GM23338 (cell line): ENCODE results near the gene KCNH6. TPM values are rescaled to one million over a fixed set of nuclear protein-coding genes. Genes with fewer than 3 reads are reported as not detected.

Experiments used
- ATAC-seq: fragments of 200-7000 bp; cut with Tn5 transposase; 3 replicates; pipeline ENCODE4 v1.9.1; 2020
- DNase-seq: peaks from one replicate; pipeline ENCODE4 v3.0.0-alpha.2; 2015; ENCODE audit warnings: low spot score
- H2AFZ ChIP-seq: fragments of 200-600 bp; sonication (generic); 2 replicates; pipeline ENCODE4 v1.8.0; 2016; ENCODE audit warnings: antibody characterized with exemption, mild to moderate bottlenecking, moderate library complexity
- H3F3A ChIP-seq: fragments of 200-600 bp; sonication (generic); replicated peaks from 2 replicates; pipeline ENCODE4 v1.8.0; 2017; ENCODE audit warnings: antibody characterized with exemption, mixed run types, low read depth
- H3K27ac ChIP-seq: fragments of 200-600 bp; sonication (generic); 2 replicates; pipeline ENCODE4 v1.6.1; 2016; ENCODE audit warnings: low read depth
- H3K27me3 ChIP-seq: fragments of 200-600 bp; sonication (generic); 2 replicates; pipeline ENCODE4 v1.8.0; 2016; ENCODE audit warnings: mild to moderate bottlenecking, mixed run types, moderate library complexity; ENCODE audit not compliant: insufficient read depth
- H3K36me3 ChIP-seq: fragments of 200-600 bp; sonication (generic); 2 replicates; pipeline ENCODE4 v1.8.0; 2016; ENCODE audit warnings: mild to moderate bottlenecking; ENCODE audit not compliant: insufficient read depth
- H3K4me1 ChIP-seq: fragments of 200-600 bp; sonication (generic); 2 replicates; pipeline ENCODE4 v1.8.0; 2016; ENCODE audit warnings: mild to moderate bottlenecking, moderate library complexity; ENCODE audit not compliant: insufficient read depth
- H3K4me2 ChIP-seq: fragments of 200-600 bp; sonication (generic); 2 replicates; pipeline ENCODE4 v1.7.1; 2017; ENCODE audit warnings: mixed run types
- H3K4me3 ChIP-seq: fragments of 200-600 bp; sonication (generic); 2 replicates; pipeline ENCODE4 v1.6.1; 2016; ENCODE audit warnings: mixed run types
- H3K79me2 ChIP-seq: fragments of 200-600 bp; sonication (generic); replicated peaks from 2 replicates; pipeline ENCODE4 v1.8.0; 2017; ENCODE audit warnings: mild to moderate bottlenecking; ENCODE audit not compliant: insufficient read depth
- H3K9me2 ChIP-seq: fragments of 200-600 bp; sonication (generic); 2 replicates; pipeline ENCODE4 v1.8.0; 2017; ENCODE audit not compliant: insufficient read depth
- H4K20me1 ChIP-seq: fragments of 200-600 bp; sonication (generic); replicated peaks from 2 replicates; pipeline ENCODE4 v1.8.0; 2017; ENCODE audit warnings: mild to moderate bottlenecking; ENCODE audit not compliant: insufficient read depth
- H3K27ac Mint-ChIP-seq: 2 replicates; pipeline ENCODE4 v1.8.0; 2020; ENCODE audit warnings: inconsistent platforms, mild to moderate bottlenecking, moderate library complexity, mixed read lengths
- H3K27me3 Mint-ChIP-seq: 3 replicates; pipeline ENCODE4 v1.8.0; 2022; ENCODE audit warnings: low read depth, mild to moderate bottlenecking, moderate library complexity, mixed read lengths, inconsistent platforms; ENCODE audit not compliant: insufficient read depth, poor library complexity
- H3K36me3 Mint-ChIP-seq: 3 replicates; pipeline ENCODE4 v1.8.0; 2021; ENCODE audit warnings: low read depth, mild to moderate bottlenecking, inconsistent platforms, moderate library complexity, mixed read lengths
- H3K4me1 Mint-ChIP-seq: 3 replicates; pipeline ENCODE4 v1.8.0; 2020; ENCODE audit warnings: mild to moderate bottlenecking, inconsistent platforms, mixed read lengths
- H3K4me3 Mint-ChIP-seq: 3 replicates; pipeline ENCODE4 v1.8.0; 2021; ENCODE audit warnings: moderate library complexity, mild to moderate bottlenecking, inconsistent platforms, mixed read lengths
- H3K9me3 Mint-ChIP-seq: 3 replicates; pipeline ENCODE4 v1.8.0; 2020; ENCODE audit warnings: moderate library complexity, mild to moderate bottlenecking, inconsistent platforms, mixed read lengths
- EZH2 ChIP-seq: fragments of 200-600 bp; sonication (generic); IDR thresholded peaks from one replicate; pipeline ENCODE4 v1.8.0; 2017; ENCODE audit warnings: antibody characterized with exemption, mild to moderate bottlenecking, low read depth; ENCODE audit not compliant: unreplicated experiment
- JUNB ChIP-seq: IDR thresholded peaks from one replicate; pipeline ENCODE4 v1.6.1; 2016; ENCODE audit warnings: antibody characterized with exemption; ENCODE audit not compliant: unreplicated experiment
- NANOG ChIP-seq: IDR thresholded peaks from 2 replicates; pipeline ENCODE4 v1.6.1; 2016; ENCODE audit warnings: antibody characterized with exemption, borderline replicate concordance
- POLR2AphosphoS5 ChIP-seq: IDR thresholded peaks from 2 replicates; pipeline ENCODE4 v1.6.1; 2016; ENCODE audit warnings: antibody characterized with exemption, low read depth
- REST ChIP-seq: IDR thresholded peaks from one replicate; pipeline ENCODE4 v1.6.1; 2018; ENCODE audit warnings: antibody characterized with exemption; ENCODE audit not compliant: unreplicated experiment
- STAT1 ChIP-seq: IDR thresholded peaks from one replicate; pipeline ENCODE4 v1.6.1; 2016; ENCODE audit warnings: antibody characterized with exemption; ENCODE audit not compliant: unreplicated experiment
- ZNF114 ChIP-seq: fragments of 250-450 bp; sonication (Bioruptor Pico); IDR thresholded peaks from 2 replicates; pipeline ENCODE4 v1.5.0; 2020; ENCODE audit warnings: mild to moderate bottlenecking, moderate library complexity
- ZNF331 ChIP-seq: fragments of 250-450 bp; sonication (Bioruptor Pico); IDR thresholded peaks from 2 replicates; pipeline ENCODE4 v1.5.0; 2020; ENCODE audit warnings: low read depth, mild to moderate bottlenecking, moderate library complexity
- ZNF462 ChIP-seq: fragments of 250-450 bp; sonication (Bioruptor Pico); IDR thresholded peaks from 2 replicates; pipeline ENCODE4 v1.5.0; 2020; ENCODE audit warnings: mild to moderate bottlenecking, moderate library complexity
- polyA plus RNA-seq: library from polyadenylated mRNA; unstranded; fragments of >200 nt; fragmentation: Nextera tagmentation; extraction: Ambion mirVana; gene quantifications from 2 replicates; pipeline ENCODE4 v1.2.1, GENCODE V29; 2016
- total RNA-seq: library from RNA; depleted of rRNA; stranded (reverse); fragments of >200 nt; shearing (Covaris generic); gene quantifications from 2 replicates; pipeline ENCODE4 v1.2.3, GENCODE V29; 2014
- TF ChIP-seq, protein P1 (sequence below), 2 experiments: fragments of 200-600 bp in 1 of 2; sonication (generic) in 1 of 2; conservative IDR thresholded peaks; 2 replicates each; pipeline versions ENCODE4 v1.5.1 to v1.6.1; 2016 to 2017; ENCODE audit warnings: antibody characterized with exemption in 2 of 2, low read depth in 2 of 2, mild to moderate bottlenecking in 2 of 2, moderate library complexity in 1 of 2
- TF ChIP-seq, protein P2 (sequence below): IDR thresholded peaks from 2 replicates; pipeline ENCODE4 v1.6.1; 2016; ENCODE audit warnings: antibody characterized with exemption

Gene KCNH6
- total and polyA plus RNA-seq, 2 experiments from 2014 or later, result 1.3 to 2.8 TPM

DNA sequence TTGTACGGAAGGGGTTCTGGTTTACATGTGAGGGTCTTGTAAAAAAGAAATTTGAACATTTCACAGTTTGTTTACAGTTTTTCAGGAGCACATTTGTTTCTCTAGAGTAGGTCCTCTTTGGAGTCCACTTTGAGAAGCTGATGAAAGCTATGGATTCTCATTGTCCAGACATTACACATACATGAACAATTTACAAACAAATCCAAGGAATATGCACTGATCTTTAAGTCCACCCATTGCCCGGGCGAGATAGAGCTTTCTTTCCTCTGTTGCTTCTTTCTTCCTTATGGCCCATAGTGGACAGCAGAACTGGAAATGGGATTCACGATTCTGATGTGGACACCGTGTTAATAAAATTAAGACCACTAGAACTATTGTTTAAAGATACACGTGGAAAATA is 29.1 kb downstream of the KCNH6 start:
- Mint-ChIP-seq H3K27ac (peak overlapping the region; percentile 30; the same call in 1 of the 2 replicates), H3K36me3 (peaks cover 13% of the 10 kb centered on the region; the same call in 2 of the 3 replicates), H3K9me3 (no peaks in the 10 kb centered on the region; the same call in 2 of the 3 replicates), H3K4me1 (peaks cover 16% of the 10 kb centered on the region; the same call in 2 of the 3 replicates), H3K4me3 (peak overlapping the region; percentile 97), H3K27me3 (peaks cover 9% of the 10 kb centered on the region)
- Histone ChIP-seq H3F3A (peaks cover 4% of the 10 kb centered on the region; the same call in 1 of the 2 replicates), H2AFZ (no peak overlapping the region), H3K27me3 (no peaks in the 10 kb centered on the region), H3K79me2 (peaks cover 68% of the 10 kb centered on the region), H3K4me1 (peaks cover 21% of the 10 kb centered on the region), H4K20me1 (peaks cover 47% of the 10 kb centered on the region), H3K27ac (no peak overlapping the region), H3K4me2 (peak overlapping the region; percentile 95), H3K4me3 (peak overlapping the region; percentile 84), H3K9me2 (no peaks in the 10 kb centered on the region), H3K36me3 (peaks cover 4% of the 10 kb centered on the region; the same call in 1 of the 2 replicates)
- DNase-seq, result no peak
- no peak for ATAC-seq
- TF ChIP-seq, protein P1, sequence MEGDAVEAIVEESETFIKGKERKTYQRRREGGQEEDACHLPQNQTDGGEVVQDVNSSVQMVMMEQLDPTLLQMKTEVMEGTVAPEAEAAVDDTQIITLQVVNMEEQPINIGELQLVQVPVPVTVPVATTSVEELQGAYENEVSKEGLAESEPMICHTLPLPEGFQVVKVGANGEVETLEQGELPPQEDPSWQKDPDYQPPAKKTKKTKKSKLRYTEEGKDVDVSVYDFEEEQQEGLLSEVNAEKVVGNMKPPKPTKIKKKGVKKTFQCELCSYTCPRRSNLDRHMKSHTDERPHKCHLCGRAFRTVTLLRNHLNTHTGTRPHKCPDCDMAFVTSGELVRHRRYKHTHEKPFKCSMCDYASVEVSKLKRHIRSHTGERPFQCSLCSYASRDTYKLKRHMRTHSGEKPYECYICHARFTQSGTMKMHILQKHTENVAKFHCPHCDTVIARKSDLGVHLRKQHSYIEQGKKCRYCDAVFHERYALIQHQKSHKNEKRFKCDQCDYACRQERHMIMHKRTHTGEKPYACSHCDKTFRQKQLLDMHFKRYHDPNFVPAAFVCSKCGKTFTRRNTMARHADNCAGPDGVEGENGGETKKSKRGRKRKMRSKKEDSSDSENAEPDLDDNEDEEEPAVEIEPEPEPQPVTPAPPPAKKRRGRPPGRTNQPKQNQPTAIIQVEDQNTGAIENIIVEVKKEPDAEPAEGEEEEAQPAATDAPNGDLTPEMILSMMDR (conservative IDR thresholded peaks at IDR 0.05; ENCODE audit: low read depth in 2 of 2), result no peak
- TF ChIP-seq STAT1, result no peak
- no peak for TF ChIP-seq REST
- TF ChIP-seq ZNF462 (CRISPR knock-in tag), result no peak
- no peak for TF ChIP-seq ZNF331 (CRISPR knock-in tag)
- TF ChIP-seq JUNB, result no peak
- TF ChIP-seq NANOG, result no peak
- TF ChIP-seq, protein P2, sequence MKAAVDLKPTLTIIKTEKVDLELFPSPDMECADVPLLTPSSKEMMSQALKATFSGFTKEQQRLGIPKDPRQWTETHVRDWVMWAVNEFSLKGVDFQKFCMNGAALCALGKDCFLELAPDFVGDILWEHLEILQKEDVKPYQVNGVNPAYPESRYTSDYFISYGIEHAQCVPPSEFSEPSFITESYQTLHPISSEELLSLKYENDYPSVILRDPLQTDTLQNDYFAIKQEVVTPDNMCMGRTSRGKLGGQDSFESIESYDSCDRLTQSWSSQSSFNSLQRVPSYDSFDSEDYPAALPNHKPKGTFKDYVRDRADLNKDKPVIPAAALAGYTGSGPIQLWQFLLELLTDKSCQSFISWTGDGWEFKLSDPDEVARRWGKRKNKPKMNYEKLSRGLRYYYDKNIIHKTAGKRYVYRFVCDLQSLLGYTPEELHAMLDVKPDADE, result no peak
- TF ChIP-seq EZH2, result no peak
- no peak for TF ChIP-seq ZNF114 (CRISPR knock-in tag)
- TF ChIP-seq POLR2AphosphoS5, result no peak
